Stimulated activated naive CD4-positive, alpha-beta T cell treated with Interleukin-2 at 50 U/mL for 16 hours (primary cell): Measurements from ENCODE around the gene RRAS.

ENCODE experiments used
- DNase-seq: peaks from one replicate; lab custom pipeline; 2025; lab: John Stamatoyannopoulos, UW

Gene RRAS

GRCh38 chr19:49677231-49677900 lies 37.4 kb upstream of the RRAS start, which contains the start of gene PRMT1:
Gene PRMT1, plus strand, starts transcription at chr19:49677271. Its CDS starts 10 bp downstream, at chr19:49677281.
- DNase-seq = peak; percentile 53

GRCh38 chr19:49676784-49677230 lies 36.9 kb upstream of the RRAS start:
- peak; percentile 99 for DNase-seq

GRCh38 chr19:49676136-49676783 lies 36.3 kb upstream of the RRAS start:
- DNase-seq = peak; percentile 71

- DNase-seq = peak; percentile 74
These were observed 32.4 kb upstream of the RRAS start for GRCh38 chr19:49672131-49672919.

GRCh38 chr19:49669516-49669915 lies 29.6 kb upstream of the RRAS start:
- DNase-seq = no peak

- DNase-seq = no peak
These were observed 27.5 kb upstream of the RRAS start for GRCh38 chr19:49667473-49667872.

- DNase-seq = no peak
These were observed 26.1 kb upstream of the RRAS start for GRCh38 chr19:49666120-49666444.

- peak; percentile 97 for DNase-seq
These were observed 25.6 kb upstream of the RRAS start, which contains the start of the genes BCL2L12 and IRF3 for GRCh38 chr19:49665351-49666119. Gene BCL2L12, plus strand, starts transcription at chr19:49665933. Its CDS starts 760 bp downstream, at chr19:49666693. Gene IRF3, minus strand, starts transcription at chr19:49665857. Its CDS starts 1,019 bp downstream, at chr19:49664838.

- DNase-seq = no peak
These were observed 25.1 kb upstream of the RRAS start for GRCh38 chr19:49665036-49665350.

- DNase-seq = peak; percentile 87
These were observed 24.5 kb upstream of the RRAS start for GRCh38 chr19:49664171-49665035.

- DNase-seq = no peak
These were observed 23.3 kb upstream of the RRAS start for GRCh38 chr19:49663224-49663623.

- DNase-seq = no peak
These were observed 22.1 kb upstream of the RRAS start for GRCh38 chr19:49662011-49662410.

- DNase-seq = no peak
These were observed 20.5 kb upstream of the RRAS start for GRCh38 chr19:49660338-49660961.

GRCh38 chr19:49658566-49659442 lies 18.9 kb upstream of the RRAS start:
- no peak for DNase-seq

- no peak for DNase-seq
These were observed 18.2 kb upstream of the RRAS start for GRCh38 chr19:49658139-49658517.

GRCh38 chr19:49657493-49658138 lies 17.7 kb upstream of the RRAS start:
- no peak for DNase-seq

- DNase-seq = no peak
These were observed 16.6 kb upstream of the RRAS start for GRCh38 chr19:49656456-49657109.

GRCh38 chr19:49655570-49656455 lies 15.9 kb upstream of the RRAS start:
- DNase-seq = no peak
